HL-60 (cell line): Measurements from ENCODE around the gene PNN.
"Not testable (repeated sequence)": the region's sequence is repeated elsewhere in the genome, so short reads cannot be mapped to it uniquely, and the experiment has no call there.

ENCODE experiments used
- DNase-seq, 2 experiments: peaks; one replicate each; pipeline ENCODE4 v3.0.0-alpha.2; 2010 to 2020; ENCODE audit warnings: low read depth in 1 of 2, low spot score in 1 of 2
- H3K27ac ChIP-seq: fragments of 250-450 bp; sonication (Bioruptor Pico); replicated peaks from 2 replicates; pipeline ENCODE4 v1.5.1; 2020; ENCODE audit warnings: mild to moderate bottlenecking, moderate library complexity
- H3K27me3 ChIP-seq: fragments of 250-450 bp; sonication (Bioruptor Pico); 2 replicates; pipeline ENCODE4 v1.5.1; 2021; ENCODE audit warnings: mild to moderate bottlenecking, moderate library complexity; ENCODE audit not compliant: insufficient read depth, poor library complexity, severe bottlenecking
- H3K4me3 ChIP-seq: replicated peaks from 2 replicates; pipeline ENCODE4 v1.5.1; 2011; ENCODE audit warnings: mild to moderate bottlenecking, control low read depth, low read length; ENCODE audit not compliant: insufficient read depth
- CTCF ChIP-seq: IDR thresholded peaks from one replicate; pipeline ENCODE4 v1.5.1; 2011; ENCODE audit warnings: low read length, control low read depth, inconsistent platforms; ENCODE audit not compliant: insufficient read depth
- GABPA ChIP-seq: IDR thresholded peaks from 2 replicates; pipeline ENCODE4 v1.6.1; 2012; ENCODE audit warnings: low read depth
- POLR2AphosphoS5 ChIP-seq: IDR thresholded peaks from 2 replicates; pipeline ENCODE4 v1.6.1; 2012; ENCODE audit warnings: low read depth
- REST ChIP-seq: IDR thresholded peaks from 2 replicates; pipeline ENCODE4 v1.6.1; 2012; ENCODE audit warnings: low read depth; ENCODE audit not compliant: insufficient replicate concordance
- SPI1 ChIP-seq: IDR thresholded peaks from 2 replicates; pipeline ENCODE4 v1.6.1; 2012; ENCODE audit warnings: low read depth, mild to moderate bottlenecking, borderline replicate concordance
- long read RNA-seq: library from polyadenylated mRNA; unstranded; transcript quantifications from one replicate; pipeline ENCODE4 v2.0.0, GENCODE V29; 2020

The PNN gene
- long read RNA-seq, transcript PNN-201 (9 exons, 3,576 nt): major isoform, 125 of 139 reads
- long read RNA-seq, partial matches to known transcripts: 3 of 139 reads
- long read RNA-seq, other reads (novel, unspliced or antisense): 11 of 139 reads

- peak within 1 kb of the TSS; percentile 94 for H3K27ac ChIP-seq
- H3K27me3 ChIP-seq: no peaks in the 10 kb centered on the region
- DNase-seq: peak; percentile 99 to 100
- peak within 1 kb of the TSS; percentile 92 for H3K4me3 ChIP-seq
- peak; percentile 78; the same call in 1 of the 2 replicates for TF ChIP-seq POLR2AphosphoS5
- TF ChIP-seq CTCF: no peak
- TF ChIP-seq REST: peak; percentile 65
- no peak for TF ChIP-seq SPI1
- TF ChIP-seq GABPA: peak; percentile 79
Measured at GRCh38 chr14:39174560-39175444, at the start of gene PNN. Gene PNN (plus strand): TSS chr14:39175254. CDS start chr14:39175280, 26 bp downstream.

- not testable (repeated sequence) for H3K4me3 ChIP-seq, H3K27ac ChIP-seq, DNase-seq, H3K27me3 ChIP-seq
Measured at GRCh38 chr14:39137835-39138234, 37.2 kb upstream of the PNN start.

GRCh38 chr14:39138440-39138839, 36.6 kb upstream of the PNN start:
- DNase-seq: no peak
- H3K27ac ChIP-seq: no peak overlapping the region
- H3K4me3 ChIP-seq: no peak overlapping the region
- H3K27me3 ChIP-seq: no peaks in the 10 kb centered on the region
- no peak for TF ChIP-seq REST
- no peak for TF ChIP-seq SPI1
- no peak for TF ChIP-seq POLR2AphosphoS5
- no peak for TF ChIP-seq GABPA
- TF ChIP-seq CTCF: no peak

- Histone ChIP-seq H3K4me3 (no peak overlapping the region), H3K27ac (no peak overlapping the region), H3K27me3 (no peaks in the 10 kb centered on the region)
- DNase-seq: no peak
- TF ChIP-seq REST: no peak
- TF ChIP-seq SPI1: no peak
- TF ChIP-seq CTCF: no peak
- no peak for TF ChIP-seq POLR2AphosphoS5
- TF ChIP-seq GABPA: no peak
Measured at GRCh38 chr14:39140170-39140569, 34.9 kb upstream of the PNN start.

- DNase-seq, H3K27me3 ChIP-seq, H3K4me3 ChIP-seq, H3K27ac ChIP-seq: not testable (repeated sequence)
Measured at GRCh38 chr14:39141623-39142022, 33.4 kb upstream of the PNN start.
